ENCODE results near the gene ITPR2. TPM values are rescaled to one million over a fixed set of nuclear protein-coding genes. Genes with fewer than 3 reads are reported as not detected.
"Not testable (repeated sequence)": the region's sequence is repeated elsewhere in the genome, so short reads cannot be mapped to it uniquely, and the experiment has no call there.

Gene ITPR2
- total RNA-seq: 33.4 TPM

DNA sequence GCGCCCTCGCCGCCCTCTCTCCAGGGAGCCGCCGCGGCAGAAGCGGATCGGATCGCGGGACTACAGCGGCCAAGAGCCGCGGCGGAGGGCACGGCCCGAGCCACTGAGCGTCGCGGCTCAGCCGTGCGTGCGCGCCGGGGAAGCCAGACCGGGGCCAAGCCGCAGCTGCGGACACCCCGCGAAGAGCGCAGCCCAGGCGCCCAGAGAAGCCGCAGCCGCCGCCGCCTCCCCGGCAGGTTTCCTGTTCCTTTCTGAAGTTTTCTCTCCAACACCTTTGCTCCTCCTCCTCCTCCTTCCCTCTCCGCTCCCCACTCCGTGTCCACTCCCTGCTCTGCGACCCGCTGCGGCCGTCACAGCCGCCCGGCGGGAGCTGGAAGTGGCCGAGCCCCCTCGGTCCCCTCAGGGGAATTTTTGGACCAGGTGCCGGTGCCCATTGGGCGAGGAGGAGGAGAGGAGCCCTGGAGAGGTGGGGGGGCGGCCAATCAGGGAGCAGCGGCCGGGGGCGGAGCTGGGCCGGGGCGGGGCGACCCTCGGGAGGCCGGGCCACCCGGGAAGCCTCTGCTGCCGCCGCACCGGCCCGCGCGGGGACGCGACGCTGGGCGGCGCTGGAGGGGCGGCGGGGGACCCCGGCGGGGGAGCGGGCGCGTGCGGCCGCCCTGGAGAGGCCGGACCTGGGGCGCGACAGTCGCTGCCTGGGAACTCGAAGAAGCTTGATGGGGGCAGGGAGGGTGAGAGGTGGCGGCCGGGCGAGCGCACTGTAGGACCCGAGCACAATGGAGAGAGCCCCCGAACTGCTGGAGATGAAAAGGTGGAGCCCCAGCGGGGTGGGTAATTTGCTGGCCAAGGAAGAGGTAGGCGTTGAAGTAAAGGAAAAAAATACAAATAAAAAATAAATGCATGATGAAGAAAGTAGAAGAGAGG, at the start of gene ITPR2:
ITPR2 (minus strand) TSS at position 373 of the 921 bp plus-strand sequence. CDS start 413 bp downstream, outside the sequence.
- Histone ChIP-seq H3K27me3 (ENCODE audit: insufficient read depth, low read length) (no peaks in the 10 kb centered on the region), H3K4me1 (ENCODE audit: insufficient read depth, low read length) (peaks cover 31% of the 10 kb centered on the region), H3K9me3 (ENCODE audit: low read depth, low read length) (no peaks in the 10 kb centered on the region), H3K4me3 (ENCODE audit: low read length) (peak within 1 kb of the TSS; percentile 93)

DNA sequence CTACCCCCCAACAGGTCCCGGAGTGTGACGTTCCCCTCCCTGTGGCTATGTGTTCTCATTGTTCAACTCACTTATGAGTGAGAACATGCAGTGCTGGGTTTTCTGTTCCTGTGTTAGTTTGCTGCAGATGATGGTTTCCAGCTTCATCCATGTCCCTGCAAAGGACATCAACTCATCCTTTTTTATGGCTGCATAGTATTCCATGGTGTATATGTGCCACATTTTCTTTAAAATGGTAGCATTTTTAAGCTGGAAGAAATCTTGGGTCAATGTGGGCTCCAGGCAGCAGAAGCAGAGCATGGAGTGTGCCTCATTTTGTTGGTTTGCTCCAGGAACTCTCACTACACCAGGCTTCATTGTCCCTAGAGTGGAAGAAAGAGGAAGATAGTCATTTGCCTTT, 47.6 kb upstream of the ITPR2 start:
- no peak overlapping the region for H3K4me3 ChIP-seq (ENCODE audit: low read length)
- no peaks in the 10 kb centered on the region for H3K9me3 ChIP-seq (ENCODE audit: low read depth, low read length)
- no peaks in the 10 kb centered on the region for H3K27me3 ChIP-seq (ENCODE audit: insufficient read depth, low read length)
- peaks cover 4% of the 10 kb centered on the region for H3K4me1 ChIP-seq (ENCODE audit: insufficient read depth, low read length)

DNA sequence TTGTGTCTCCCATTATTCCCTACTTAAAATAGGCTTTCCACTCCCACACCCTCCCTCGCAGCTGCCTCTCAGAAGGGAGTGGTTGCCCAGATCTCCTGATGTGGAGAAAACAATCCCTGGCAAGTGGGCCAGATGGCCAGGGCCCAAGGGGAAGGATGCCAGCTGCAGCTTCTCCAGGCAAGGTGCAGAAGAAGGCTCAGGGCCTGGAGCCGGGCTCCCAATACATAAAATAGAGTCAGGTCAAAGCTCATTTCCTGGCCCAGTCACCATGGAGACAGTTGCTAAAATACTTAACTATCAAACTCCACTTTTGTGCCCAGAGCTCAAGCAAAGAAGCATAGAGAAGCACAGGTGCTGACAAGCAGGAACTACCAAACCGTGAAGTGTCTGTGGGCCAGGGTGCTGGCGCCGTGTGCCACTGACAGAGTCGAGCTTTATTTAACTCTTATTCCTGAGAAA, 45.7 kb upstream of the ITPR2 start:
- Histone ChIP-seq H3K9me3 (ENCODE audit: low read depth, low read length) (no peaks in the 10 kb centered on the region), H3K27me3 (ENCODE audit: insufficient read depth, low read length) (no peaks in the 10 kb centered on the region), H3K4me3 (ENCODE audit: low read length) (no peak overlapping the region), H3K4me1 (ENCODE audit: insufficient read depth, low read length) (peaks cover 18% of the 10 kb centered on the region)

DNA sequence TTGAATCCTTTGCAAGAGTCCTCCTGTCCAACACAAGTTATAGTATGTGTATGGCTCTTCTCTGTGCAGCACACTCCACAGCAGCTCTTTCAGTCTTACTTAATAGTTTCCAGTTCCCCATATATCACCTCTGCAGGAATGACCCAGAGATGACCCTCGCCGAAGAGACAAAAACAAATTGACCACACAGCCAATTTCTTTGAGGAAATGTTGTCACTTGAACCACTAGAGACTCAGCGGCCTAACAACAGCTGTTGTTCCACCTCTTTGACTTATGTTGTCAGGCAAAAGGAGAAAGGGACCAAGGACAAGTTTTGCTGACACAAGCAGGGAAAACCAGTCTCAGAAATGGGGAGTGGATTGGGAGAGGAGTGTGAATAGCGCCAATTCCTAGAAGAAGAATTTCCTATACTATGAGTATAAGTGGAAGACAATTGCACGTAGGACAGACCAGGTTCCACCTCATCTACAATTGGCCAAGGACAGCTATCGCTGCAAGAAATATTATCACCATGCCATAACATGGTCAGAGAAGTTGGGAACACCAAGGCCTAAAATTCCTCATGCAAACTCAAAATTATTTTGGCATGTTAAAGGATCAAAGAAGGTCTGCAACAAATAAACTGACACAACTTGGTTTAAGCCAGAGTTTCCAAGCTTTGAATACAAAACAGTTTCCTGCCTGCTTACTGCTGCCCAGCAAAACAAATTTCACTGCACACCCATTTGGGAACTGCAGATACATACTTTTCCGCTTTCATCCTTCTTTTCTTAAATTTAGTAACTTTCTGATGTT, 41.7 kb upstream of the ITPR2 start:
- Histone ChIP-seq H3K4me3 (ENCODE audit: low read length) (no peak overlapping the region), H3K27me3 (ENCODE audit: insufficient read depth, low read length) (no peaks in the 10 kb centered on the region), H3K4me1 (ENCODE audit: insufficient read depth, low read length) (peaks cover 47% of the 10 kb centered on the region), H3K9me3 (ENCODE audit: low read depth, low read length) (no peaks in the 10 kb centered on the region)

DNA sequence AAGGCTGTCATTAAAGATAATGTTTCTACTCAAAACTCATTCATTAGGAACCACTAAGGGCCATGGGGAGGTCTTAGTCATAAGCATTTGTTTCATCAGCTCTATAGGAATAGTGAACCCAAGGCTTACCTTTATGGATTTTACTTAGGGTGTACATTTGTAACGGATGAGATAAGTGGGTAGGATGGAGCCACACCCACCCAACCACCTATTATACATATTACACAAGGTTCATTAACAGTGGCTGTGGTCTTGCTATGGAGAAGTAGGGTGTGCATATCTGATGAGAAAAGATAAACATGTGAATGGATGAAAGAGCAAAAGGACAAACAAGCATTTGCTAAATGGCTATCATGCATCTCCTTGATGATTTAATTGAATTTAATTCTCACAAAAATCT, 39.6 kb upstream of the ITPR2 start:
- no peak overlapping the region for H3K4me3 ChIP-seq (ENCODE audit: low read length)
- H3K27me3 ChIP-seq (ENCODE audit: insufficient read depth, low read length): no peaks in the 10 kb centered on the region
- no peaks in the 10 kb centered on the region for H3K9me3 ChIP-seq (ENCODE audit: low read depth, low read length)
- peaks cover 54% of the 10 kb centered on the region for H3K4me1 ChIP-seq (ENCODE audit: insufficient read depth, low read length)

DNA sequence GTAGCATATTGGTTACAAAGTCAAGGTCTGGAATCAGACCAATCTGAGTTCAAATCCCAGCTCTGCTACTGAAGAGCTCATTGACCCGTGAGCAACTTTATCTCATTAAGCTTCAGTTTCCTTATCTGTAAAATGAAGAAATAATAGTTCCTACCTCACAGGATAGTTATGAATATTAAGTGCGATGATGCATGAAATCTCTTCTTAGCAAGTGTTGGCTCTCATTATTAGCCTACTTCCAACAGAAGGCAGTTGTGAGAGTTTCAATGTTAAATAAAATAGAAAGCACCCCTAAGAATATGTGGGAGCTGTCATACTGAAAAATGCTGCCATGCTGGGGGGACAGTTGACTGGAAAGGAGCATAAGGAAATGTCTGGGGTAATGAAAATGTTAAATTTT, 39.0 kb upstream of the ITPR2 start:
- H3K4me3 ChIP-seq (ENCODE audit: low read length): no peak overlapping the region
- peaks cover 58% of the 10 kb centered on the region for H3K4me1 ChIP-seq (ENCODE audit: insufficient read depth, low read length)
- no peaks in the 10 kb centered on the region for H3K9me3 ChIP-seq (ENCODE audit: low read depth, low read length)
- no peaks in the 10 kb centered on the region for H3K27me3 ChIP-seq (ENCODE audit: insufficient read depth, low read length)

DNA sequence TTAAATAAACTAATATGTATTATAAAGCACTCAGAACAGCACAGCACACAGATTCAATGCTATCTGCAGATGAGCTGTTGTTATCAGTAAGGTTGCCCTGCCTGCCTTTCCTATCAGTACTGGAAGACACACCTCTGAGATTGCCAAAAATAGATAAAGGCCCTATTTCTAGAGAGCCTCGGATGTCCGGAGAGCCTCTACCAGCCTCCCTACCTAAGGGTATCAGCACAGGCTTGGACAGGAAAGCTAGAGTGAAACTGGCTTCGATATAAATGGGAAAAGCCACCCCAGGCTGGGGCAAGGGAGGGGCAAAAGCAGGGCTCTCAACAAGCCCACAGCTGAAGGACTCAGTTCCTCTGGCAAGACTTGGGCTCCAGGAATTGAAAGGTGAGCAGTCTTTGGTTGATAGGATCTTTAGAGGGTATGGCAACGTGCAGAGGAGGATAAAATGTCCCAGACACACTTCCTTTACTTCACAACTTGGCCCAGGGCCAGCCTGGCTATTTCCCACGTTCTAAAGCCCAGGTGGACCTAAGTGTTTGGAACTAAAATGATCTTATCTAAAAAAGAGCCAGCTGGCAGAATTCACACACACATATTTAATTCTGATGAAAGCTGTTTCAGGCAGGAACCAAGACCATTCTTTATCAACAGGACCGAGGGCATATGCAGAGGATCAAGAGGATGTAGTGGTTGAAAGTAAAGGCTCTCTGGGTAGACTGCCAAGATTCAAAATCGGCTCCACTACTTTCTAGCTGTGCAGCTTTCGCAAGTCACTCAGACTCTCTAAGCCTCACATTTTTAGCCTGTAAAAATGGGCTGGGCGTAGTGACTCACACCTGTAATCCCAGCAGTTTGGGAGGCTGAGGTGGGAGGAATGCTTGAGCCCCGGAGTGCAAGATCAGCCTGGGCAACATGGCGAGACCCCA, 37.8 kb upstream of the ITPR2 start:
- H3K9me3 ChIP-seq (ENCODE audit: low read depth, low read length): no peaks in the 10 kb centered on the region
- H3K4me3 ChIP-seq (ENCODE audit: low read length): no peak overlapping the region
- H3K4me1 ChIP-seq (ENCODE audit: insufficient read depth, low read length): peaks cover 66% of the 10 kb centered on the region
- H3K27me3 ChIP-seq (ENCODE audit: insufficient read depth, low read length): no peaks in the 10 kb centered on the region

DNA sequence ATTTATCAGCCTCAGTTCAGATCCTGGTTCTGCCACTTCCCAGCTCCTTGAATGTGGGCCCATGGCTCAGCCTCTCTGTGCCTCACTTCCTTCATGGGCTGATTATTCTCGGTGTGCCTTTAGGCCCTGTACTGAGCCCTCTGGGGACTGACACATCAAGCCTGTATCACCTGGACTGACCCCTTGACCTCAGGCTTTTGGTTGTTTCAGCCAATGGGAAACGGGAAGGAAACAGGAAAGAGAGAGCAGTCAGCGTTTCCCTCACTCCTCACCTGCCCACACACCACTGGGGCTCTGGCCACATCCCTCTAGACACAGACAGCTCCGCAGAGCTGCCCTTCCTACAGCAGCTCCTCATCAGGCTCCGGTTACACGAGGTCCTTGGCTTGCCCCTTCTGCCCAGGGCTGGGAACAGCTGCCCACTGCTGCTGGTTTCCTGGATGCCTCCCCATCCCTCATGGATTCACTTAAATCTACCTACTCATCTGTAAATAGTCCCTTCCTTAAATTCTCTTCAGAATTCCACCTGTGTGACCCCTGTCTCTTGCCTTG, 37.0 kb upstream of the ITPR2 start:
- Histone ChIP-seq H3K9me3 (ENCODE audit: low read depth, low read length) (no peaks in the 10 kb centered on the region), H3K4me3 (ENCODE audit: low read length) (no peak overlapping the region), H3K27me3 (ENCODE audit: insufficient read depth, low read length) (no peaks in the 10 kb centered on the region), H3K4me1 (ENCODE audit: insufficient read depth, low read length) (peaks cover 61% of the 10 kb centered on the region)

DNA sequence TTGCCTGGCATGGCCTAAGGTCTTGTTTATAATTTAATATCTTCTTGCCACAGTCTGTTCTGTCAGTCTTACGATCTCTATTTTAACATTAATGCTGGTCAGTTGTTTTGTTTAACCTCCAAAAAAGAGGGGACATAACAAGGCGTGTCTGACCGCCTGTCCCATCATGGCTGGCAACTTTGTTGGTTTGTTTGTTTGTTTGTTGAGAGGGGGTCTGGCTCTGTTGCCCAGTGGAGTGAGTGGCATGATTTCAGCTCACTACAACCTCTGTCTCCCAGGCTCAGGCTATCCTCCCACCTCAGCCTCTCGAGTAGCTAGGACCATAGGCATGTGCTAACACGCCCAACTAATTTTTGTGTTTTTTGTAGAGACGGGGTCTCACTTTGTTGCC, 36.1 kb upstream of the ITPR2 start:
- H3K9me3 ChIP-seq (ENCODE audit: low read depth, low read length): no peaks in the 10 kb centered on the region
- H3K4me3 ChIP-seq (ENCODE audit: low read length): no peak overlapping the region
- peaks cover 52% of the 10 kb centered on the region for H3K4me1 ChIP-seq (ENCODE audit: insufficient read depth, low read length)
- no peaks in the 10 kb centered on the region for H3K27me3 ChIP-seq (ENCODE audit: insufficient read depth, low read length)

DNA sequence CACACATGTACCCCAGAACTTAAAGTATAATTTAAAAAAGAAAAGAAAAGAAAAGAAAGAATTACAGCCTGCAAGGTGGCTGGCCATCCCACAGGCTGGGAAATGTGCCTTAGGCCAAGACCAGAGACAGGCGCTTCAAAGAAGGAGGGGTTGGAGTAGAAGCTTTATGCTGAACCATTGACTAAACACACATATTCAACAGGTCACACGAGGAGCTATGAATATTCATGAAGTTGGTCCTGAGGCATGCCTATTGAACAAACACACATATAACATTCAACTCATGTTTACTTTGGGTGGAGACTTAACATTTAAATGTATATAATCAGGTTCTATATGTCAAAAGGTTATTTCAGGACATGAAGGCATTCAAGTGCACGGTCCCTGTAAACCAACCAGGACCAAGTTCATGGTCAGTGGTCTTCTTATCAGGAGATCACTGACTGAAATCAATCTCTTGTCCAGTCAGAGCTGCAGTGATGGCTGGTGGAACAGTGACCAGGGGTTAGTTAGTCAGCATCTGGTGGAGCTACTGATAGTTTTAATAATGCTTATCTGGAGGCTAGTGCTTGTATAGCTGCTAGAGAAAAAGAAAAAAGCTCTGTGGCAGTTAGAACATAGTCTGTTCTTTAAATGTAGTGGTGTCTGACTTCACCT, 35.6 kb upstream of the ITPR2 start:
- Histone ChIP-seq H3K4me1 (ENCODE audit: insufficient read depth, low read length) (peaks cover 47% of the 10 kb centered on the region), H3K9me3 (ENCODE audit: low read depth, low read length) (no peaks in the 10 kb centered on the region), H3K27me3 (ENCODE audit: insufficient read depth, low read length) (no peaks in the 10 kb centered on the region), H3K4me3 (ENCODE audit: low read length) (no peak overlapping the region)

DNA sequence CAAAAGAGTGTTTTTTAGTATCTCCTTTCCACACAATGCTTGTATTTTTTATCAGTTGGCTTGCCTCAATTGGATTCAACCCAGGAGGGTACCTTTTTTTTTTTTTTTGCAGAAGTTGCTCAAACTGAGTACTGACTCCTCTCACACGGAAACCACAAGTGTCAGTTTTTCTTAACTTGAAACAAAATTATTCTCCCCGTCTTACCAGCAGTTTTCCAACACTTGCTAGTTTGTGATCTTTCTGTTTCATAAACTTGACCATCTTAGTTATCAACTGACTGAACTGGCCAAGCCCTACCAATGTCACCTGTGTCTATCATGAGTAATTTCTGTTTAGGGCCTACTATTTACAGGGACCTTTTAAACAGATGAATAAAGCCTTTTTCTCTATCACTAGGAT, 34.1 kb upstream of the ITPR2 start:
- Histone ChIP-seq H3K9me3 (ENCODE audit: low read depth, low read length) (no peaks in the 10 kb centered on the region), H3K4me1 (ENCODE audit: insufficient read depth, low read length) (peaks cover 35% of the 10 kb centered on the region), H3K27me3 (ENCODE audit: insufficient read depth, low read length) (no peaks in the 10 kb centered on the region), H3K4me3 (ENCODE audit: low read length) (no peak overlapping the region)

DNA sequence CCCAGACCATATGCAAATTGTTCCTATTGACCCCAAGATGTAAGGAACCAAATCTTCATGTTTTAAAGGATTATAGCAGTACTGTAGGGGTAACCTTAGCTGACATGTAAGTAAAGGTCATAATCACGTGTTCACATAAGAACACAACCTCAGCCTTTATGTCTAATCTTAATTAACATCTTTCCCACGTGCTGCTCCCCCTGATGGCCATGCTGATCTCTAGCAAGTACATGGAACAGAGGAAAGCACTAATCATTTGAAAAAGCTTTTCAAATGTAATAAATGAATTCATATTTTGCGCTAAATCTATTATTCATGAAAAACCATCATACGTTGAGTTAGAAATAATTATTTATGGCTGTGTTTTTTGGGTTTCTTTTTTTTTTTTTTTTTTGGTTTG, 30.5 kb upstream of the ITPR2 start:
- Histone ChIP-seq H3K4me3 (ENCODE audit: low read length) (no peak overlapping the region), H3K27me3 (ENCODE audit: insufficient read depth, low read length) (no peaks in the 10 kb centered on the region), H3K4me1 (ENCODE audit: insufficient read depth, low read length) (peaks cover 12% of the 10 kb centered on the region), H3K9me3 (ENCODE audit: low read depth, low read length) (no peaks in the 10 kb centered on the region)

DNA sequence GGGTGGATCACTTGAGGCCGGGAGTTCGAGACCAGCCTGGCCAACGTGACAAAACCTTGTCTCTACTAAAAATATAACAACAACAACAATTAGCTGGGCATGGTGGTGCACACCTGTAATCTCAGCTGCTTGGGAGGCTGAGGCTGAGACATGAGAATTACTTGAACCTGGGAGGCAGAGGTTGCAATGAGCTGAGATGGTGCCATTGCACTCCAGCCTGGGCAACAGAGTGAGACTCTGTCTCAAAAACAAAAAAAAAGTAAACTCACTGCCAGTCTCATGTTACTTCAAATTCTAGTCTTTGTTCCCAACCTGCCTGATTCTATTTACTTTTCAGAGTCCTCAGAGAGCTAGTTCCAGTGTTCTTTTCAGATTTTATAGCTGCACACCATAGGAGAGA, 29.8 kb upstream of the ITPR2 start:
- H3K4me1 ChIP-seq (ENCODE audit: insufficient read depth, low read length): peaks cover 12% of the 10 kb centered on the region
- not testable (repeated sequence) for H3K4me3 ChIP-seq (ENCODE audit: low read length); H3K27me3 ChIP-seq (ENCODE audit: insufficient read depth, low read length); H3K9me3 ChIP-seq (ENCODE audit: low read depth, low read length)

DNA sequence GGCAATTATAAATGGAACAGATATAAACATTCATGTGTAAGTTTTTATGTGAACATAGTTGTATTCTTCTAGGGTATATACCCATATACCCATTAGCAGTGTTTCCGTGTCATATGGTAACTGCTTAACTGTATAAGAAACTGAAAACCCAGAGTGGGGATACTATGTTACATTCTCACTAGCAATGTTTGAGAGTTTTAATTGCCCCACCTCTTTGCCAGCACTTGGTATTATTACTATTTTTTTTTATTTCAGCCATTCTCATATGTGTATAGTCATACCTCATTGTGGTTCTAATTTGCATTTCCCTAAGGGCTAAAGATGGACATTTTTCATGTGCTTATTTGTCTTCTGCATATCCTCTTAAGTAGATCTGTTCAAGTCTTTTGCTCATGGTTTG, 28.7 kb upstream of the ITPR2 start:
- H3K9me3 ChIP-seq (ENCODE audit: low read depth, low read length): no peaks in the 10 kb centered on the region

More for the DNA sequence above, 28.7 kb upstream of the ITPR2 start:
- H3K4me3 ChIP-seq (ENCODE audit: low read length): no peak overlapping the region
- H3K4me1 ChIP-seq (ENCODE audit: insufficient read depth, low read length): peaks cover 5% of the 10 kb centered on the region
- H3K27me3 ChIP-seq (ENCODE audit: insufficient read depth, low read length): no peaks in the 10 kb centered on the region
